ENCODE results near the gene LYPLAL1. TPM values are rescaled to one million over a fixed set of nuclear protein-coding genes. Genes with fewer than 3 reads are reported as not detected.

Gene LYPLAL1
- total RNA-seq, 4 donors from 2014 or later: 13.0 to 29.1 (median 17.7) TPM

- no peak overlapping the region for H3K4me3 ChIP-seq
- no peak for DNase-seq
- intact Hi-C loops (cut with DNase I): no loop called here
- TF ChIP-seq POLR2A (IDR thresholded peaks at IDR 0.05) (no peak), CTCF (IDR thresholded peaks at IDR 0.05) (no peak)
- H3K36me3 ChIP-seq: peaks cover 0 to 17% (median 0%) of the 10 kb centered on the region in 3 donors
- no peaks in the 10 kb centered on the region for H3K4me1 ChIP-seq
- H3K9me3 ChIP-seq: no peaks in the 10 kb centered on the region
- 64 to 89% methylated on average over 2 of the region's 2 CpGs for WGBS, 2 donors
- H3K27me3 ChIP-seq: no peaks in the 10 kb centered on the region
- no peak overlapping the region for H3K27ac ChIP-seq
Measured at GRCh38 chr1:219232890-219233289, 59.2 kb downstream of the LYPLAL1 start.

- no peak for DNase-seq
- Histone ChIP-seq H3K4me1 (no peaks in the 10 kb centered on the region), H3K27ac (no peak overlapping the region), H3K36me3 (no peaks in the 10 kb centered on the region), H3K9me3 (no peaks in the 10 kb centered on the region), H3K4me3 (no peak overlapping the region), H3K27me3 (no peaks in the 10 kb centered on the region)
- WGBS, 2 donors: 84 to 91% methylated on average over 2 of the region's 2 CpGs
- no peak for TF ChIP-seq CTCF (IDR thresholded peaks at IDR 0.05)
- no peak for TF ChIP-seq POLR2A (IDR thresholded peaks at IDR 0.05)
- intact Hi-C loops (cut with DNase I): no loop called here
Measured at GRCh38 chr1:219235903-219236481, 62.3 kb downstream of the LYPLAL1 start.

- WGBS, 2 donors: 69 to 82% methylated on average over 5 of the region's 5 CpGs
Measured at GRCh38 chr1:219236933-219237610, 63.4 kb downstream of the LYPLAL1 start.

GRCh38 chr1:219239518-219239917 is 65.8 kb downstream of the LYPLAL1 start:
- no peaks in the 10 kb centered on the region for H3K4me1 ChIP-seq
- intact Hi-C loops (cut with DNase I): no loop called here
- no peaks in the 10 kb centered on the region for H3K36me3 ChIP-seq
- 76 to 83% methylated on average over 2 of the region's 2 CpGs for WGBS, 2 donors
- TF ChIP-seq CTCF (IDR thresholded peaks at IDR 0.05) (no peak), POLR2A (IDR thresholded peaks at IDR 0.05) (no peak)
- H3K4me3 ChIP-seq: no peak overlapping the region
- H3K9me3 ChIP-seq: no peaks in the 10 kb centered on the region
- no peaks in the 10 kb centered on the region for H3K27me3 ChIP-seq
- no peak overlapping the region for H3K27ac ChIP-seq
- no peak for DNase-seq

More at GRCh38 chr1:219236933-219237610, 63.4 kb downstream of the LYPLAL1 start:
- Histone ChIP-seq H3K4me1 (no peaks in the 10 kb centered on the region), H3K4me3 (no peak overlapping the region), H3K9me3 (no peaks in the 10 kb centered on the region), H3K27me3 (no peaks in the 10 kb centered on the region), H3K36me3 (no peaks in the 10 kb centered on the region), H3K27ac (no peak overlapping the region)
- no peak for TF ChIP-seq POLR2A (IDR thresholded peaks at IDR 0.05)
- TF ChIP-seq CTCF (IDR thresholded peaks at IDR 0.05): no peak
- intact Hi-C loops (cut with DNase I): no loop called here
- DNase-seq: no peak

- Histone ChIP-seq H3K36me3 (no peaks in the 10 kb centered on the region), H3K4me3 (no peak overlapping the region), H3K27me3 (no peaks in the 10 kb centered on the region), H3K27ac (no peak overlapping the region), H3K4me1 (no peaks in the 10 kb centered on the region), H3K9me3 (no peaks in the 10 kb centered on the region)
- no peak for DNase-seq
- intact Hi-C loops (cut with DNase I): no loop called here
- TF ChIP-seq POLR2A (IDR thresholded peaks at IDR 0.05): no peak
- TF ChIP-seq CTCF (IDR thresholded peaks at IDR 0.05): no peak
Measured at GRCh38 chr1:219244864-219245263, 71.2 kb downstream of the LYPLAL1 start.
